Daoy (cell line): Measurements from ENCODE around the gene POU2F1. TPM values are rescaled to one million over a fixed set of nuclear protein-coding genes. Genes with fewer than 3 reads are reported as not detected.
"Not testable (repeated sequence)": the region's sequence is repeated elsewhere in the genome, so short reads cannot be mapped to it uniquely, and the experiment has no call there.

Experiments
- DNase-seq: peaks from one replicate; pipeline ENCODE4 v3.0.0-alpha.2; 2015; ENCODE audit warnings: low read depth
- total RNA-seq: library from RNA; depleted of rRNA; stranded (reverse); fragments of >200 nt; shearing (Covaris generic); gene quantifications from 2 replicates; pipeline ENCODE4 v1.2.3, GENCODE V29; 2014

Gene POU2F1
- total RNA-seq, 1 experiment from 2014 or later: 5.6 TPM

- DNase-seq: no peak
Measured at GRCh38 chr1:167231873-167232450, 11.3 kb downstream of the POU2F1 start.

GRCh38 chr1:167232801-167233200 is 12.1 kb downstream of the POU2F1 start:
- no peak for DNase-seq

- DNase-seq: no peak
Measured at GRCh38 chr1:167233373-167233772, 12.7 kb downstream of the POU2F1 start.

- no peak for DNase-seq
Measured at GRCh38 chr1:167237000-167237399, 16.3 kb downstream of the POU2F1 start.

- DNase-seq: no peak
Measured at GRCh38 chr1:167238713-167239112, 18.0 kb downstream of the POU2F1 start.

- no peak for DNase-seq
Measured at GRCh38 chr1:167239257-167239656, 18.6 kb downstream of the POU2F1 start.

- DNase-seq: no peak
Measured at GRCh38 chr1:167244244-167244643, 23.6 kb downstream of the POU2F1 start.

- not testable (repeated sequence) for DNase-seq
Measured at GRCh38 chr1:167245168-167245567, 24.5 kb downstream of the POU2F1 start.

GRCh38 chr1:167246971-167247370 is 26.3 kb downstream of the POU2F1 start:
- DNase-seq: no peak

- no peak for DNase-seq
Measured at GRCh38 chr1:167247754-167248153, 27.1 kb downstream of the POU2F1 start.

GRCh38 chr1:167248707-167249642 is 28.3 kb downstream of the POU2F1 start:
- DNase-seq: no peak

- peak; percentile 5 for DNase-seq
Measured at GRCh38 chr1:167249702-167250101, 29.0 kb downstream of the POU2F1 start.

GRCh38 chr1:167250482-167250881 is 29.8 kb downstream of the POU2F1 start:
- no peak for DNase-seq

- no peak for DNase-seq
Measured at GRCh38 chr1:167251472-167251871, 30.8 kb downstream of the POU2F1 start.

- no peak for DNase-seq
Measured at GRCh38 chr1:167252986-167253385, 32.3 kb downstream of the POU2F1 start.

- DNase-seq: no peak
Measured at GRCh38 chr1:167258858-167259257, 38.2 kb downstream of the POU2F1 start.

GRCh38 chr1:167262836-167263235 is 42.1 kb downstream of the POU2F1 start:
- DNase-seq: peak; percentile 2

GRCh38 chr1:167263344-167263743 is 42.7 kb downstream of the POU2F1 start:
- DNase-seq: no peak

GRCh38 chr1:167263819-167264464 is 43.3 kb downstream of the POU2F1 start:
- peak; percentile 6 for DNase-seq

GRCh38 chr1:167266965-167267364 is 46.3 kb downstream of the POU2F1 start:
- DNase-seq: no peak

GRCh38 chr1:167268347-167268787 is 47.7 kb downstream of the POU2F1 start:
- DNase-seq: no peak

- DNase-seq: no peak
Measured at GRCh38 chr1:167270349-167271092, 49.8 kb downstream of the POU2F1 start.
